Upper lobe of left lung (tissue), 6 donors: ENCODE results near the gene MLN. TPM values are rescaled to one million over a fixed set of nuclear protein-coding genes. Genes with fewer than 3 reads are reported as not detected.

Experiments used
- ATAC-seq, 2 donors: fragments of 200-7000 bp; cut with Tn5 transposase; one replicate each; pipeline ENCODE4 v1.9.1; 2022; ENCODE audit warnings: mild to moderate bottlenecking in 2 of 2, moderate library complexity in 2 of 2; ENCODE audit not compliant: low FRiP score in 2 of 2
- DNase-seq, 2 donors: peaks; one replicate each; pipeline ENCODE4 v3.0.0-alpha.2; 2019 to 2020
- H3K27ac ChIP-seq, 4 donors: fragments of 200-600 bp; sonication (generic); one replicate each; pipeline ENCODE4 v1.5.1; 2016 to 2019
- H3K27me3 ChIP-seq, 4 donors: fragments of 200-600 bp; sonication (generic); one replicate each; pipeline ENCODE4 v1.5.1; 2017 to 2019
- H3K36me3 ChIP-seq, 4 donors: fragments of 200-600 bp; sonication (generic); one replicate each; pipeline ENCODE4 v1.5.1; 2016 to 2019
- H3K4me1 ChIP-seq, 4 donors: fragments of 200-600 bp; sonication (generic); one replicate each; pipeline ENCODE4 v1.5.1; 2018 to 2019
- H3K4me3 ChIP-seq, 4 donors: fragments of 200-600 bp; sonication (generic); one replicate each; pipeline ENCODE4 v1.5.1; 2017 to 2019; ENCODE audit warnings: mild to moderate bottlenecking in 2 of 4, moderate library complexity in 1 of 4
- H3K9me3 ChIP-seq, 4 donors: fragments of 200-600 bp; sonication (generic); one replicate each; pipeline ENCODE4 v1.5.1; 2018 to 2019
- EP300 ChIP-seq, 4 donors: sonication (generic); formaldehyde crosslinking; IDR thresholded peaks; one replicate each; pipeline ENCODE4 v1.5.1; 2017; ENCODE audit warnings: antibody characterized with exemption in 4 of 4, control low read depth in 2 of 4
- POLR2A ChIP-seq, 4 donors: fragments of 450-650 bp; IDR thresholded peaks; one replicate each; pipeline ENCODE4 v1.5.1; 2016 to 2017; ENCODE audit warnings: antibody characterized with exemption in 4 of 4, mild to moderate bottlenecking in 2 of 4
- POLR2AphosphoS5 ChIP-seq, 2 donors: sonication (generic); formaldehyde crosslinking; IDR thresholded peaks; one replicate each; pipeline ENCODE4 v1.5.1; 2017; ENCODE audit warnings: antibody characterized with exemption in 2 of 2
- WGBS, 2 donors: methylation state at CpG; one replicate each; pipeline ENCODE4 v1.1.5; 2017 to 2018; 5-methylcytosine and 5-hydroxymethylcytosine counted together
- total RNA-seq, 6 donors: library from RNA; depleted of rRNA in 4 of 6; stranded (reverse); fragments of >200 nt in 4 of 6; gene quantifications; one replicate each; pipeline versions ENCODE4 v1.1.0 to v1.2.1, GENCODE V29; 2016 to 2021
- TF ChIP-seq, protein P1 (sequence below), 6 experiments: fragments of 450-650 bp in 4 of 6; fragments of 200-600 bp in 2 of 6; sonication (generic) in 2 of 6; IDR thresholded peaks; one replicate each; pipeline ENCODE4 v1.5.1; 2016 to 2019; ENCODE audit warnings: antibody characterized with exemption in 6 of 6
- donor health status: DM: no; HTN: no; CAD: no; lungs with moderate emphysema.
- donor health status: DM: no; HTN: yes; CAD: no; lungs with severe emphysema.

MLN gene
- total RNA-seq, 6 donors from 2014 or later = not detected

DNA sequence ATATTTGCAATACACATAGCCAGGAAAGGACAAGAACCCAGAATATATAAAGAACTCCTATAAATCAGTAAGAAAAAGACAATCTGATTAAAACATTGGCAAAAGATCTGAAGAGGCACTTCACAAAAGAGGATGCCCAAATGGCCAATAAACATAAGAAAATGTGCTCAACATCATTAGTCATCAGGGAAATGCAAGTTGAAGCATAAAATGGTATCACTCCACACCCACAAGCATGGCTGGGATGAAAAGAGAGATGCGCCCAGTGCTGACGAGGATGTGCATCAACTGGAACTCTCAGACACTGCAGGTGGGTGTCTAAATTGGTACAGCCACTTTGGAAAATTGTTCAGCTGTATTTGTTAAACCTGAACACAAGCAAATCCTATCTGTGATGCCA is 42.4 kb upstream of the MLN start:
- ATAC-seq (no peak), DNase-seq (no peak)
- no peak overlapping the region for H3K4me3 ChIP-seq
- TF ChIP-seq POLR2AphosphoS5 (IDR thresholded peaks at IDR 0.05) (no peak), POLR2A (IDR thresholded peaks at IDR 0.05) (no peak), EP300 (IDR thresholded peaks at IDR 0.05) (no peak)
- TF ChIP-seq, protein P1, sequence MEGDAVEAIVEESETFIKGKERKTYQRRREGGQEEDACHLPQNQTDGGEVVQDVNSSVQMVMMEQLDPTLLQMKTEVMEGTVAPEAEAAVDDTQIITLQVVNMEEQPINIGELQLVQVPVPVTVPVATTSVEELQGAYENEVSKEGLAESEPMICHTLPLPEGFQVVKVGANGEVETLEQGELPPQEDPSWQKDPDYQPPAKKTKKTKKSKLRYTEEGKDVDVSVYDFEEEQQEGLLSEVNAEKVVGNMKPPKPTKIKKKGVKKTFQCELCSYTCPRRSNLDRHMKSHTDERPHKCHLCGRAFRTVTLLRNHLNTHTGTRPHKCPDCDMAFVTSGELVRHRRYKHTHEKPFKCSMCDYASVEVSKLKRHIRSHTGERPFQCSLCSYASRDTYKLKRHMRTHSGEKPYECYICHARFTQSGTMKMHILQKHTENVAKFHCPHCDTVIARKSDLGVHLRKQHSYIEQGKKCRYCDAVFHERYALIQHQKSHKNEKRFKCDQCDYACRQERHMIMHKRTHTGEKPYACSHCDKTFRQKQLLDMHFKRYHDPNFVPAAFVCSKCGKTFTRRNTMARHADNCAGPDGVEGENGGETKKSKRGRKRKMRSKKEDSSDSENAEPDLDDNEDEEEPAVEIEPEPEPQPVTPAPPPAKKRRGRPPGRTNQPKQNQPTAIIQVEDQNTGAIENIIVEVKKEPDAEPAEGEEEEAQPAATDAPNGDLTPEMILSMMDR (IDR thresholded peaks at IDR 0.05) = no peak
- no peaks in the 10 kb centered on the region for H3K9me3 ChIP-seq
- no peaks in the 10 kb centered on the region for H3K4me1 ChIP-seq
- H3K27me3 ChIP-seq = no peaks in the 10 kb centered on the region
- H3K27ac ChIP-seq = no peak overlapping the region
- WGBS, 2 donors = 80 to 89% methylated on average over 2 of the region's 2 CpGs
- no peaks in the 10 kb centered on the region for H3K36me3 ChIP-seq

DNA sequence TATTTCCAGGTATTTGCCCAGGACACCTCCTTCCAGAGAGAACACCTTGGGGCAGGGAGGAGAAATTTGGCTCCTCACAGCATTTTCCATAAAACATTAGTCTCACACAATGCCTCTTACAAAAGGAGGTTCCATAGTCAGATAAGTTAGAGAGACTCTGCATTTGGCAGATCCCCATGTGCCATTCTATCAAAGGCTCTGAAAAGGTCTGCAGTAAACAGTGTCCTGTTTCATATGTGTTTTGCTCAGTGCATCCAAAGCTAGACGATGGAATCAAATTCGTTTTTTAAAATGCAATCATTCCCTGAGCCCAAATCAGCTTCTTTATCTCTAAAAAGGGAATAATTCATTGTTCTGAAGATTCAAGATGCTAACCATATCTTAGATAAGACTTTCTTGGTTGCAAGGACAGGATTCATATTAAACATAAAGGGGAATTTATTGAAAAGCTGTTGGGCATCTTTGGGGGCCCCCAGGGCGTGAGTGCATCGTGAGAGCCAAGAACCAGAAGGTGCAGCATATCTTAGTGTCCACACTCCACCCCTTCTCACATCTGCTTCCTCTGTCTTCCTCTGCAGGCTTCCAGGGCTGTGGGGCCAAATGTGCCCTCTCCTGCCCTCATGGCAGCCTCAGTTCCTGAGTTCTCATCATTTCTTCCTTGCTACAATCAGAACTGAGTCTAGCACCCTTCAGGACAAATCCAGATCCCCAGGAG is 41.4 kb upstream of the MLN start:
- DNase-seq (no peak), ATAC-seq (no peak)
- WGBS, 2 donors = 59 to 64% methylated on average over 4 of the region's 4 CpGs
- H3K36me3 ChIP-seq = no peaks in the 10 kb centered on the region
- H3K4me3 ChIP-seq = no peak overlapping the region
- TF ChIP-seq, protein P1 (IDR thresholded peaks at IDR 0.05) = no peak
- TF ChIP-seq EP300 (IDR thresholded peaks at IDR 0.05) = no peak
- no peak for TF ChIP-seq POLR2A (IDR thresholded peaks at IDR 0.05)
- TF ChIP-seq POLR2AphosphoS5 (IDR thresholded peaks at IDR 0.05) = no peak
- H3K9me3 ChIP-seq = no peaks in the 10 kb centered on the region
- peaks cover 1 to 8% (median 4%) of the 10 kb centered on the region in 4 donors for H3K4me1 ChIP-seq
- no peak overlapping the region for H3K27ac ChIP-seq
- H3K27me3 ChIP-seq = no peaks in the 10 kb centered on the region

DNA sequence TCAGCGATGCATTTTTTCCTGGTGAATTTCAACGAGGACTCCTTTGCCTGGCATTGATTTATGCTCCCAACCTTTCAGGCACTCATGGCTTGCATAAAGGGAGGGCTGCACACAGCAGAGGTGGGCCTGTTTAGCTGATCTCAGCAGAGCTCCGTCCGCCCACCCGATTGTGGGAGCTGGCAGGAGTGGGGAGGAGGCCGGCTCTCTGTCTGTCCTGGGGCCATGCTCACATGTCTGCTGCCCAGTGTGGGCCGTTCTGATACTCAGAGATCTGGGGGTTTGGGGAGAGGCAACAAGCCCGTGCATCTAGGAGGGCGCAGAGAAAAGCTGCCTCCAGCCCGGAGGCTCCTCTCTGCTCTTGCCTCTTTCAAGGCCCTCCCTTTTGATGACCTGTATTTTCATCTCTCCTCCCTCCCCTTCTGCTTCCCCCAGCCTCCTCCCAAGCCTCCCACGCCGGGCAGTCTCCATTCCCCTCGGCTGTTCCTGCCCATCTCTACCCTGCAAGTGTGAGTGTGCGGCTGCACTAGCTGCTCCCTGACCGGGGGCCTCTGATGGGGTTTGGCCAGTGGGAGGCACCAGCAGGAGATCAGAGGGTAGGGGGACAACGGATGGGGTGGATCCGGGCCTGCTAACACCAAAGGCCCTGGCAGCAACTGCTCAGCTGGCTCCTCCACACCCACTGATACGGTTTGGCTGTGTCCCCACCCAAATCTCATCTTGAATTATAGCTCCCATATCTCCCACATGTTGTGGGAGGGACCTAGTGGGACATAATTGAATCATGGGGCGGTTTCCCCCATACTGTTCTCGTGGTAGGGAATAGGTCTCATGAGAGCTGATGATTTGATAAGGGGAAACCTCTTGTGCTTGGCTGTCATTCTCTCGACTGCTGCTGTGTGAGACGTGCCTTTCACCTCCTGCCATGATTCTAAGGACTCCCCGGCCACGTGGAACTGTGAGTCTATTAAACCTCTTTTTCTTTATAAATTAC is 39.6 kb upstream of the MLN start:
- H3K27me3 ChIP-seq = no peaks in the 10 kb centered on the region
- no peak for DNase-seq

DNA sequence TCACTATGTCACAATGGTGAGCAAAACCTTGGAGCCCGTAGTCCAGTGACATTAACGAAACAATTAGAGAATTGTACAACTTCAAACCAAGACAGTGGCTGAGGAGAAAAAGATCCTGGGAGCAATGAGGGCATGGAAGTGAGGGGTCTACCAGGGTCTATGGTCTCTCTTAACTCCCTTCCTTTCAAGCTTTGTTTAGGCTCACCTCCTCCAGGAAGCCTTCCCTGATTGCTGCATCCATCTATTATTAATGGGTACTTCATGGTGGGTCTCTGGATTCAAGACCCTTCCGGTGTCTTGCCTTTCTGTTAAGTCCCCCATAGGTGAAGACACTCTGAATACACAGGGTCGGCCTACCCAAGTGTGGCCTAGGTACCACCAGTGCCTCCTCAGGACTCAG is 38.1 kb upstream of the MLN start:
- TF ChIP-seq, protein P1 (IDR thresholded peaks at IDR 0.05) = no peak
- no peak for TF ChIP-seq POLR2AphosphoS5 (IDR thresholded peaks at IDR 0.05)
- no peak for TF ChIP-seq EP300 (IDR thresholded peaks at IDR 0.05)
- TF ChIP-seq POLR2A (IDR thresholded peaks at IDR 0.05) = no peak
- no peak overlapping the region for H3K4me3 ChIP-seq
- ATAC-seq = no peak

More for the DNA sequence above, 39.6 kb upstream of the MLN start:
- ATAC-seq = no peak
- 73 to 76% methylated on average over 19 to 24 of the region's 24 CpGs for WGBS, 2 donors
- no peak overlapping the region for H3K4me3 ChIP-seq
- no peaks in the 10 kb centered on the region for H3K9me3 ChIP-seq
- no peaks in the 10 kb centered on the region for H3K36me3 ChIP-seq
- TF ChIP-seq EP300 (IDR thresholded peaks at IDR 0.05) (no peak), POLR2A (IDR thresholded peaks at IDR 0.05) (no peak)
- TF ChIP-seq, protein P1 (IDR thresholded peaks at IDR 0.05) = no peak
- peaks cover 11 to 22% (median 14%) of the 10 kb centered on the region in 4 donors for H3K4me1 ChIP-seq
- H3K27ac ChIP-seq = no peak overlapping the region

More for the DNA sequence above, 38.1 kb upstream of the MLN start:
- 94 to 97% methylated on average over 4 of the region's 4 CpGs for WGBS, 2 donors
- no peaks in the 10 kb centered on the region for H3K36me3 ChIP-seq
- no peaks in the 10 kb centered on the region for H3K9me3 ChIP-seq
- DNase-seq = no peak
- peaks cover 11 to 22% (median 14%) of the 10 kb centered on the region in 4 donors for H3K4me1 ChIP-seq
- H3K27me3 ChIP-seq = no peaks in the 10 kb centered on the region
- no peak overlapping the region for H3K27ac ChIP-seq
